Stimulated activated CD4-positive, alpha-beta T cell treated with anti-CD3 and anti-CD28 coated beads, Interleukin-2, amount 100 ng/mL, for 24 hours (primary cell): ENCODE data around the gene GJA9.
"Not testable (repeated sequence)": the region's sequence is repeated elsewhere in the genome, so short reads cannot be mapped to it uniquely, and the experiment has no call there.

Experiments
- DNase-seq, 2 donors: peaks; one replicate each; pipeline ENCODE4 v3.0.0-alpha.2; 2020

GJA9 gene

DNA sequence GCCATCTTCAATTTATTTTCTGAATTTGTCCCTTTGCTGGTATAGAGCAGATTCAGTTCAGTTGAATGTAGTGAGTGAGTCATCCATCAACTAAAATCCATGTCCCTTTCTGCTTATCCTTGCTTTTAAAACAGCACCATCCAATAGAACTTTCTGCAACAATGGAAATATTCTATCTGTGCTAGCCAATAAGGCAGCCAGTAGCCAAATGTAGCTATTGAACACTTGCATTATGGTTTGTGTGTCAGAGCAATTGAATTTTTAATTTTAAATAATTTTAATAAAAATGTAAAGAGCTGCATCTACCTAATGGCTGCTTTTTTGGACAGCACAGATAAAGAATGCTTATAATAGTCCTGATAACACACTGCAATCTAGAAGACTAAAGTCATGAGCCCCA, at the start of gene GJA9:
Gene GJA9, minus strand, starts transcription at position 101 of the 400 bp plus-strand sequence. CDS start 5,489 bp downstream, outside the sequence.
- no peak for DNase-seq

DNA sequence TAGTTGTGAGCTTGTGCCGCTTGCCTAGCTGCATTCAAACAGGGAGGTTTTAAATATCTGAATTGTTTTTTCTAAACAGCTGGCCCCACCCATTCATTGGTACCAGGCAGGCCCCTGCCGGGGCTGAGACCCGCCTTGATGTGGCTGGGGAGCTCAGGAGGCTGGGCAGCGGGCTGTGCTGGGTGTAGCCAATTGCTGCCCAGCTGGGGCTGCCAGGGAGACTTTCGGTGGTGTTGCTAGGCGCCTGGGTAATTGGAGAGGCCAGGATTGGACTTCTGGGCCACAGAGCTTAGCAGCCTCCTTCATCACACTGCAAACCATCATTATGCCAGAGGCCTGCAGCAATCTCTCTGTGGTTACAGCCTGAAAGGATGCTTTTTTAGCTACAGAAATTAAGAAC, 48.1 kb upstream of the GJA9 start:
- no peak for DNase-seq

DNA sequence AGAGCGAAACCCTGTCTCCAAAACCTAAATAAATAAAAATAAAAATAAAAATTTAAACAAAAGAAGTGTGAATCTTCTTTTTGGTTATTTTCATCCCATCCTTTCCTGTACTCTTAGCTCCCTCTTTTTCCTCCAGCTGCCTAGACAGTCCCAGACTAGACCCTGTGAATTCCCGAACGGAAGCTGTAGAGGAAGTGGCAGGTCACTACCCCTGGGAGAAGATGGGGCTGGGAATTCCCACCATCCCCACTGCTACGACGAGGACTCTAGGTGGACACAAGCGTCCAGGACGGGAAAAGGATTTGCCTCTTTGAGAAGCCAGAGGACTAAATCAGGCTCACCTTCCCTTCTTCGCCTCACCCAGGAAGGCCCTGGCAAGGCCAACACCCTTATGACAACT, 47.7 kb upstream of the GJA9 start:
- DNase-seq: no peak

DNA sequence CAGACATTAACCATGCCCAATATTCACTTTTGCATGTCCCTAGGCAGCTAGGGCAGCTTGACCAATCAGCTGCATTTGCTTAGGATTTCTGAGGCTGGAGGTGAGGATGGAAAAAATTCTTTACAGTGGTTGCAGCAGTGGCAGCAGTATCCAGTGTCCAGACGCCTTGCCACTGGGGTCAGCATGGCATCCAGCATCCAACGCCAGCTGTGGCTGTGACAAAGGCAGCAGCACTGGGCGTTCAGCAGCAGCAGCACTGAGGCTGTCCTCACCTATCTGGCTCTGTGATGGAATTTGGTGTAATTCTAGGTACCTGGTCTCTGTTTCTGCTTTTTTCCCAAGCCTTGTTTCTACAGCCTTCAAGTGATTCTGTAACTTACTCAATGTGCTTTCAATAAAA, 44.7 kb upstream of the GJA9 start:
- DNase-seq: no peak

DNA sequence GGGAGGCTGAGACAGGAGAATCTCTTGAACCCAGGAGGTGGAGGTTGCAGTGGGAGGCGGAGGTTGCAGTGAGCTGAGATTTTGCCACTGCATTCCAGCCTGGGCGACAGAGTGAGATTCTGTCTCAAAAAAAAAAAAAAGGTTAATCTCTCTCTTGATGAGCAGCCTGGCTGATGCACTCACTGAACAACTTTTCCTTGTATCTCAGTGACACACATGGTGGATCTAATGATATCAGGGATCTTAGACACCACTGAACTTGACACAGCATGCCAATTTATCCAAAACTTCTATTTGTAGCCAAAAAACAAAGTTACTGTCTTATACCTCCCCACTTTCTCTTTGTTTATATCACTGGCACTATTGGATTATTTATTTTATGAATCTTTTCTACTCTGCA, 44.0 kb upstream of the GJA9 start:
- no peak for DNase-seq

DNA sequence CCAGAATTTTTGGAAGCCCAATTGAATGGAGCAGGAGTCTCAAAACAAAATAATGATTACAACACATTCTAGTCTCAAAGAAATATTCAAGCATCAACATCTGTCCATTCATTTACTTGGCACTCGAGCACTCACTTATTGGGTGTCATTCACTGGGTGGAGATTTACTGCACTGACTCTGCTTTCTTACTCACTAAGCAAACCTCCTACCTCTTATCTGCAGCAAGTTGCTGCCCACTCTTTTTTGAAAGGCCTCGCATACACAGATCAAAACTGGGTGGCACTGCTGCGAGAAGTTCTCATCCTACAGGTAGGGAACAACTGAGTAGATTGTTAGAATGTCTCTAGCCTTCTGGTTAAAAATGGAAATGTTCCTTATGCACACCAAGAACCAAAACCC, 42.2 kb upstream of the GJA9 start:
- DNase-seq: no peak

DNA sequence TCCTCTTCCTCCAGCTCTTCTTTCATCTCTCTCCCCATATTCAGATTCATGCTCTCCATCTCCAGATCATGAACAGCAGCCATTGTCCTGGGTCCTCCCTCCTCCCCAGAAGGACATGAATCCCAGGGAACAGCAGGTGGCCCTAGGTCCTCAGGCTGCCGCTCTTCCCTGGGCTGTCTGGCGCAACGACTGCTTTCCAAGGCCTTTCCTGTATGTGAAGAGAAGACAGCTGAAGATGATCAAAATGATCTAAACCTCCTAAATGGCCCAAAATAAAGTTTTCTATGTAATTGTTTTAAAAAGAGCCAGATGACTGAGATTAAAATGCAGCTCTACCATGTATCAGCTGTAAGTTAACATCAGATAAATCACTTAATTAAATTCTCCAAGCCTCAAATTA, 37.7 kb upstream of the GJA9 start:
- DNase-seq: no peak

DNA sequence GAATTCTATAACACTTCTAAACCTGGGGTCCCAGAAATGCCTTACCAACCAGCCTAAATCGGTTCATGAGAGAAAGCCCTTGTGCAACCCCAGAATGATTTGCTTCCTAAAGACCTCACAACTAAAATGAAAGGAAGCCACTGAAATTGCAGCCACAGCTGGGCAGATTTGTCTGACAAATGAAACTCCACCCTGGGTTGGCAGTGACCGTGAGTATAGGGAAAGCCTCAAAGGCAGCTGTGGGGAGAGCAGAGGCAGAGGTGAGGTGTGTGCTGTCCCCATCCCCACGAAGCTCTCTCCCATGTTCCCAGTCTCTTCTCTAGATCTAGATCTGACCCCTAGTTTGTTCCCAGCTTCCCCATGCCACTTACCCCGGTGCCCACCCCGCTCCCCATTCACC, 37.2 kb upstream of the GJA9 start:
- DNase-seq: no peak

DNA sequence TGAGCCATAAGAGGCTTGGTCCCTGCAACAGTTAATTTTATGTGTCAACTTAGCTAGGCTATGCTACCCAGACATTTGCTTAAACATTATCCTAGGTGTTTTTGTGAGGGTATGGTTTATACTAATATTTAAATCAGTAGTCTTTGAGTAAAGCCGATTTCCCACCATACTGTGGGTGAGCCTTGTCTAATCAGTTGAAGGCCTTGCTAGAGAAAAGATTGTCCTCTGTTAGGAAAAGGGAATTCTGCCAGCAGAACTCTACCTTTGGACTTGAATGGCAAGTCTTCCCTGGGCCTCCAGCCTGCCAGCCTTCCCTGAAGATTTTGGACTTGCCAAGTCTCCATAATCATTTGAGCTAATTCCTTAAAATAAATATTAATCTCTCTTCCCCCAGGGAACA, 36.4 kb upstream of the GJA9 start:
- DNase-seq: no peak

DNA sequence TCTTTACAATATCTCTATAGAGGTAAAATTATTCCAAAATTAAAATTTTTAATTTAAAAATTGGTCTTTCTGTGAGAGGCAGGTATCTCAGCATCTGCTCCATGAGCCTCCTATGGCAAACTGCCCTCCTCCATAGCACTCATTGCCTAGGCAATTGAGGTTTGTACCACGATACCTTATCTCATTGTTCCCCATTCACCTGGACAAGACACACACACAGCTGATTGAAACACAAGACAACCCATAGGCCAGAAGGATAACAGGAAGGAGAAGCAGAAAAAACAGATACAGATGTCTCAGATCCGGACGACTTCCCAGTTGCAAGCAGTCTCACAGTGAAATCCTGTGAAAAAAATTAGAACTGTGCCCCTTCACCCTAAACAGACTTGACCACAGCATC, 36.0 kb upstream of the GJA9 start:
- DNase-seq: no peak

DNA sequence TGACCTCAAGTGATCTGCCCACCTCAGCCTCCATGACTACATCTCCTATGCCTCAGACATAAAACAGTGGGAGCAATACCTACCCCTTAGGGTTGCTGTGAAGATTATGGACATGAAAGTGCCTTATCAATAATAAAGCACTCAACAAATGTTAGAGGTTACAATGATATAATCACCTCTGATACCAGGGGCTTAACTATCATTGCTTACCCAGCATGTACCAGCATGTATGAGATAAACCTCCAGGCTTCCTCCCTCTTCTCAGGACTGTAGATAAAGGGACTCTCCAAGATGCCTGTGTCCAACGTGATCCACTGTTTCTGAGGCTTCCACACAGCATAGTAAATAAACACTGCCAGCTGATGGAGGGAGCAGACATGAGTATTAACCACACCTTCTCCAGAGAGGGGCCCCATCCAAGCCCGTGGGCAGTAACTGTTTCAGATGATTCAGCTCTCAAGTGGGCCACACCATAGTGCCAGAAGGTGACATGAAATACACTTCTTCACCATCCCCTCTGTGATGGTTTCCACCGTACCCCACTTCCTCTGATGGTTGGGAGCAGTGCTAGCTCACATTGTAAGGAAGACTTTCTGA, 34.1 kb upstream of the GJA9 start:
- peak; percentile 5 to 21 for DNase-seq

DNA sequence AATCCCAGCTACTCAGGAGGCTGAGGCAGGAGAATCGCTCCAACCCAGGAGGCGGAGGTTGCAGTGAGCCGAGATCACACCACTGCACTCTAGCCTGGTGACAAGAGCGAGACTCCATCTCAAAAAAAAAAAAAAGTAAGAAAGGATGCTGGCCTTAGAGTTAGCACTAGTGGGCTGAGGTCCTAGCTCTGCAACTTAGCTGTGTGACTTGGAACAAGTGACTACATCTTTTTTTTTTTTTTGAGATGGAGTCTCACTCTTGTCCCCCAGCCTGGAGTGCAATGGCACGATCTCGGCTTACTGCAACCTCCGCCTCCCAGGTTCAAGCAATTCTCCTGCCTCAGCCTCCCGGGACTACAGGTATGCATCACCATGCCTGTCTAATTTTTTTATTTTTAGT, 33.5 kb upstream of the GJA9 start:
- not testable (repeated sequence) for DNase-seq

DNA sequence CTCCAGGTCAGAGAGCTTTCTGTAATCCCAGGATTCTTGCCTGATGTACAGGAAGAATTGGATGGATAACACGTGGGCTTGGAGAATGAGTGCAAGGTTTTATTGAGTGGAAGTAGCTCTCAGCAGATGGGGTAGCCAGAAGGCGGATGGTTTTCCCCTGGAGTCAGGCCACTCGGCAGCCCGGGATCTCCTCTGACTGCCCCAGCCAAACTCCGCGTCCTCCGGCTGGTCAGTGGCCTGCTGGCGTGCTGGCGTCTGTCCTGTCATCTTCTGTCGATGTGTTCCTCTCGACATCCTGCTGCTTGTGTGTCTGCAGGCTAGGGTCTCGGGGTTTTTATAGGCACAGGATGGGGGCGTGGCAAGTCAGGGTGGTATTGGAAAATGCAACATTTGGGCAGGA, 27.4 kb upstream of the GJA9 start:
- DNase-seq: no peak

DNA sequence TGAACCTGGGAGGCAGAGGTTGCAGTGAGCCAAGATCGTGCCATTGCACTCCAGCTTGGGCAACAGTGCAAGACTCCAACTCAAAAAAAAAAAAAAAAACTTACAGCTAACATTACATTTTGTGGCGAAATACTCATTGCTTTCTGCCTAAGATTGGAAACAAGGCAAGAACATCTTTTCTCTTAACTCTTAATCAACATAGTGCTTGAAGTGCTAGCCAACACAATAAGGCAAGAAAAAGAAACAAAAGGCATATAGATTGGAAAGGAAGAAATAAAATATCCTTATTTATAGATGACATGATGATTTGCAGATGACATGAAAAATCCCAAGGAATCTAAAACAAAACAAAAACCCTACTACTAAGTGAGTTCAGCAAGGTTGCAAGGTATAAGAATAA, 24.6 kb upstream of the GJA9 start:
- no peak for DNase-seq

DNA sequence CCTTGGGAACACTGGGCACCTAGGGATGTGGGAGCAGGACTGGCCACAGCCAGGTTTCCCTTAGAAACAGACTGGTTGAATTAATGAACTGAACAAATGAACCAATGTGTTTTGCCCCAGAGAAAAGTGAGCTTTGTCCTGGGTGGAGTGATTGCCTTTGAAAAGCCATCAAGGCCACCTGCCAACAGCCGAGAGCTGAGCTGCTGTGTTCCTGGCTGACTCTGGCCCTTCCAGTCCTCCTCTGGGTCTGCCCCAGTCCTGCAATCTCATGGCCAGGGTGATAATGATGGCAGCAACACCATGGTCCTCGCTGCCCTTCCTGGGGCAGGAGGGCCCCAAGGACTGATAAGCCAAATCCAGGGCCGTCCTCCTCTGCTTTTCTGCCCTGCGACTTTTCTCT, 18.2 kb upstream of the GJA9 start:
- no peak for DNase-seq

DNA sequence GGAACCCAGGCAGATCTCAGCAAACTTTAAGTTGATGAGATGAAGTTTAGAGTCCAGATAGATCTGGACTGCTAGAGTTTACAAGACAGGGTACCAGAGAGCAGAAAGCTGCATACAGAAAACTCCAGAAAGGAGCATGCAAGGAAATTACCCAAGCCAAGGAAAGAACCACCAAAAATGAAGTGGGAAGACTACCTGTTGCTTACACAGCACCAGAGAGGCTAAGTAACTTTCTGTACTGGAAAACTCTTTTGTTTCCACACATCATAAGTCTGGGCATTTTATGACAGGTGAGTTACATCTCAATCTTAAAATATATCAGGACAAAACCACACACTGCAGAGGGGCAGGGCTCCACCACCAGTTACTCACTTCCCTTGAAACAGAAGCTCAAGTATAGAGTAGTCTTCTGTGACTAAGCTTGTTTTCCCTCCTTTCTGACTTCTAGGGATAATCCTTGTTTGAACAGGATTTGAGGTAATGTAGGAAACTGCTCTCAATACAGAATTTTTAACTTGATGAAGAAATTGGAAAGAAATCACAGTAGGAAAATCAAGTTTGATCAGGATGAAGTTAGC, 17.4 kb upstream of the GJA9 start:
- no peak for DNase-seq

DNA sequence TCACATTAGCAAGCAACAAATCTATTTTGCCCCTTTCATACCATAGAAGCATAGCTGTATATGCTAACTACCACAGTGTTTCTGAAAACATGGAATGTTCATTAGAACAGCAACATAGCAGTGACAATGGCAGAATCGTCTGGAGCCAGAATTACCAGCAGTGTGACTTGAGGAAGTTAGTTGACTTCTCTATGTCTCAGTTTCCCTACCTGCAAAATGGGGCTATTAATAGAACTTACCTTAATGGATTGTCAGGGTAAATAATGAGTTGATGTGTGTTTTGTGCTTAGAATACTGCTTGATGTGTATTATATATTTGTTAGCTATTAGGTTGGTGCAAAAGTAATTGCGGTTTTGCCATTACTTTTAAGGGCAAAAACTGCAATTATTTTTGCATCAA, 14.8 kb upstream of the GJA9 start:
- no peak for DNase-seq

DNA sequence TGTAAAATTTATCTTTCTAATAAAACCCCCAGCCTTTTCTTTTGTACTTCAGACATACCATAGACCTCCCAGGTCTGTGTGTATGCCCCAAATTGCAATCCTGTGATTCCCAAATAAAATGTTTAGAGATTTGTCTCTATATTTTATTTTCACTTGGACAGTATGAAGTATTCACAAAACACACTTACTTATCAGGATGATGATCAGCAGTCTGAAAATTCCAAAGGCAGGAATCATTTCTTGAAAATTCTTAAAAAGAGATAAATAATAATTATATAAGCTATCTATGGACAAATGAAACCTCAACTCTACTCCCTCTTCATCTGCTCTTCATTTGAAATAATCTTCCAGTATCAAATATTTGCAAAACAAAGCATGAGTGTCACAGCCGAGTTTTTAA, 11.6 kb upstream of the GJA9 start:
- DNase-seq: no peak

DNA sequence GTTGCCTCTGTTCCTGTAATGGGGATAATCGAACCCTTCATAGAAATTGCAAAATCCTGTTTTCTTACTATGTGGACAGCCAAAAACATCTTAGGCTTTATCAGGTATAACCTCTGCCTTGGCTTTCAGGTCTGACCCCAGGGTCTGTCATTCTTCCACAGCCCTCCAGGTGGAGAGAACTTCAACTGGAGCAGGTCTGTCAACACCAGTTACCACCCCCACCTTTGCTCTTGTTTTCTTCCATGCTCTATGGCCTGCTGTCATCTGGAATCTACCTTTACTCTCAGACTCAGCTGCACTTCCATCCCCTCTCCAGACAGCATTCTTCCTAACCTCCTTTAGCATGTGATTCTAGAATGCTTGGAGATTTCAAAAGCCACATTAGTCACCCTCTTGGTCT, 10.4 kb upstream of the GJA9 start:
- DNase-seq: no peak

DNA sequence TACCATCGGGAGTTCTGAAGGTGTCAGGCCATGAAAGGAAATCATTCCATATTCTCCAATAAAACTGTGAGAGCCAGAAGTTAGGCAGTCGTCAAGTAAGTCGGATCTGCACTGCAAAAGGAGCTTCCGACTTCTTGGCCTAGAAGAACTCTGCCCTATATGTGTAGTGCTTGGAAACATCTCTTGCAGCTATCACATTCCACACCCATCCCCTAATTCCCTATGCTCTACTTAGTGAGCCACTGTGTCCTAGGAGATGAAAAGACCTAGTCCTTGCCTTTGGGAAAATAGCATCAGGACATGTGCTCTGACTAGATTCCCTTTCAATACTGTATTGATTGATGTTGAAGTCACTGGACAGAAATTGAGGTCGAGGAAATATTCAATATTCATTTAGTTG, 8.2 kb upstream of the GJA9 start:
- no peak for DNase-seq

DNA sequence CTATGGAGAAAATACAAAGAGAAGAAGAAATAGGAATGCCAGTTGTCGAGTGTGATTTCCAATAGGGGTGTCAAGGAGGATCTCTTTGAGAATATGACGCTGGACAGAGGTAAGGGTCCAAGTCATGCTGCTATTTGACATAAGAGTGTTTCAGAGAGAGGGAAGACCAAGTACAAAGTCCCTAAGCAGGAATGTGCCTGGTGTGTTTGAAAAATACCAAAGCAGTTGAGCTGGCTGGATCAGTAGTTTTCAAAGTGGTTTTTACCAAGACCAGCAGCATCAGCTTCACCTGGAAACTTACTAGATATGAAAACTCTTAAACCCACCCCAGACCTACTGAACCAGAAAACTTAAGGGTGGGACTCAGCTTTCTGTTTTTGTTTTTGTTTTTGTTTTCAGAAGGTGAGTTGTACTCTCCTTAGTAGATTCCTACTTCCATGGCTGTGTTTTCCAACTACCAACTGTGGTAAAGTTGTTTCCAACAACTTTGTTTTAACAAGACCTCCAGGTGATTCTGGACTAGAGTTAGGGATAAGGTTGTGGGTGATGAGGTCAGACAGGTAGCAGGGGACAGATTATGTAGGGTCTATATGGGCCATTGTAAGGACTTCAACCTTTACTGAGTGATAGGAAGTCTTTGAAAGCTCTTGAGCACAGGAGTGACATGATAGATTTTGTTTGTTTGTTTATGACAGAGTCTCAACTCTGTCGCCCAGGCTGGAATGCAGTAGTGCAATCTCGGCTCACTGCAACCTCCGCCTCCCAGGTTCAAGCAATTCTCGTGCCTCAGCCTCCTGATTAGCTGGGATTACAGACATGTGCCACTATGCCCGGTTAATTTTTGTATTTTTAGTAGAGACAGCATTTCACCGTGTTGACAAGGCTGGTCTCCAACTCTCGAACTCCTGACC, 7.3 kb upstream of the GJA9 start:
- DNase-seq: no peak

DNA sequence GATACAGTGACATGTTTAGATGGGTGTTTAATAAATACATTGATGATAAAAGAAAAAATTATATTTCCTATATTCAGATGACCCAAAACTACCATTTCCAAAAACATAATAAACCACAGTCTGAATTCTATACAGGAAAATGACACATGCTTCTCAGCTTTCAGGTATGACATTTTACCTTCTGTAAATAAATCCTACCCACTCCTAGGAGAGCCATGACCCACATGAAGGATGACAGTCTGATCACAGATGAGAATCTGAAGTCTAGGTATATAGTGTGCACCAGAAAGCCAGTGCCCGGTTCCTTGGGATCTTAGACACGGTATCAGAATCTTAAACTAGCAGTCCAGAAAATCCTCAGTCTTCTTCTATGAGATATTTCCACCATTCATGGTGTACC, 3.7 kb upstream of the GJA9 start:
- no peak for DNase-seq

DNA sequence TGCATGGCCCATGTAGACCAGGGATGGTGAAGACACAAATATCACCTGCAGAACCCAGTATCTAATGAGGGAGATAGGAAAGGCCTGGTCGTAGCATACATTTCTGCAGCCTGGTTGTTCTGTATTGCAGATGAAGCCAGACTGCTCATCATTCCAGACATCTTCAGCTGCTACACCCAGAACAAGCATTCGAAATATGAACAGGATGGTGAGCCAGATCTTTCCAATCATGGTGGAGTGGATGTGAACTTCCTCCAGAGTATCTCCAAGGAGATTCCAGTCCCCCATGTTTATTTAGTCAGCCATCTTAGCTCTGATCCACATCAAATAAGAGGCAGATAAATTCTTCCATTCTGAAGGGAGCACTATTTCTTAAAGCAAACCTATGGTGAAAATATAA, 5.6 kb downstream of the GJA9 start:
- no peak for DNase-seq
